Measurements from ENCODE around the gene DNTT.

DNA sequence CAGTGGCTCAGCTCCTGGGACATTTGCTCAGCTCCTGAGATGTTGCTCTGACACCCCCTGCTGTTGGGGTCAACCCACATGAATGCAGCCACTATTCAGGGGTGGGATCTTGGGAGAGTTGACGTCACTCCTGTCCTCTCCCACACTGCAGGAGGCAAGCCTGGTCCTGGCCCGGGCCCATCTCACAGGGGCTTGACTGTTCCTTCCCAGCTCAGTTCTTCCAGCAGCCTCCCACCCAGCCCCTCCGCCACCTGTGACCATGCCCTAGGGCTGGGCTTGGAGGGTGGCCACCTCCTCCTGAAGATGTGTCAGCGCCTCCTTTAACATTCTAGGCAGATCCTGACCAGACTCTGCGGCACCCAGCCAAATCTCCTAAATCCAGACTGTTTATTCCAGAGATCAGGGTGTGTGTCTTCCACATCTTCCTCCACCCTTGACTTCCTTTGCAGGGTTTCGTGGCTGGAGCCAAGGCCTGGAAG is 73.6 kb downstream of the DNTT start:
- no peak for TF ChIP-seq POLR2A (IDR thresholded peaks at IDR 0.05; ENCODE audit: low read depth, low read length)
- no peak for TF ChIP-seq POLR2AphosphoS5 (IDR thresholded peaks at IDR 0.05; ENCODE audit: low read depth, low read length)
- no peak for TF ChIP-seq POU2F2 (IDR thresholded peaks at IDR 0.05; ENCODE audit: low read depth, low read length)
- no peak for TF ChIP-seq TAF1 (IDR thresholded peaks at IDR 0.05; ENCODE audit: low read depth, low read length)
- TF ChIP-seq SPI1 (IDR thresholded peaks at IDR 0.05; ENCODE audit: low read depth, low read length): no peak
- no peak for TF ChIP-seq PAX5 (IDR thresholded peaks at IDR 0.05; ENCODE audit: insufficient read depth, low read length, severe bottlenecking)
